Bronchial epithelial cell (primary cell): ENCODE results near the gene CHRM3. TPM values are rescaled to one million over a fixed set of nuclear protein-coding genes. Genes with fewer than 3 reads are reported as not detected.
A peak's percentile ranks its signal among the peaks of the same experiment; 100 is the strongest.
"Not testable (repeated sequence)": the region's sequence is repeated elsewhere in the genome, so short reads cannot be mapped to it uniquely, and the experiment has no call there.

ENCODE experiments used
- DNase-seq: peaks from one replicate; pipeline ENCODE4 v3.0.0-alpha.2; 2010; ENCODE audit warnings: low read depth
- FAIRE-seq: peaks from 2 replicates; lab custom pipeline; 2011; peaks lifted over from hg19 to GRCh38; lab: Jason Lieb, UNC
- H3K27me3 ChIP-seq: 2 replicates; pipeline ENCODE4 v1.5.1; 2011; ENCODE audit warnings: low read length; ENCODE audit not compliant: control insufficient read depth, insufficient read depth
- H3K36me3 ChIP-seq: 2 replicates; pipeline ENCODE4 v1.5.1; 2011; ENCODE audit warnings: low read length; ENCODE audit not compliant: control insufficient read depth, insufficient read depth
- H3K4me3 ChIP-seq: 2 replicates; pipeline ENCODE4 v1.5.1; 2011; ENCODE audit warnings: mild to moderate bottlenecking, low read depth, low read length, control low read depth
- CTCF ChIP-seq: IDR thresholded peaks from 2 replicates; pipeline ENCODE4 v1.5.1; 2011; ENCODE audit warnings: mild to moderate bottlenecking, moderate library complexity, low read length, control low read depth, inconsistent platforms; ENCODE audit not compliant: insufficient read depth, severe bottlenecking
- total RNA-seq: library from RNA; depleted of rRNA; stranded (reverse); fragments of >200 nt; gene quantifications from 2 replicates; pipeline ENCODE4 v1.2.1, GENCODE V29; 2014

Gene CHRM3
- total RNA-seq, 1 donor from 2014 or later, result 1.6 TPM

- DNase-seq (peak; percentile 37), FAIRE-seq (no peak)
- Histone ChIP-seq H3K36me3 (no peaks in the 10 kb centered on the region), H3K4me3 (no peak overlapping the region), H3K27me3 (no peaks in the 10 kb centered on the region)
- no peak for TF ChIP-seq CTCF
Measured at GRCh38 chr1:239368436-239369109, 17.8 kb upstream of the CHRM3 start.

GRCh38 chr1:239370869-239371268 lies 15.5 kb upstream of the CHRM3 start:
- H3K4me3 ChIP-seq, H3K27me3 ChIP-seq, FAIRE-seq, H3K36me3 ChIP-seq, DNase-seq: not testable (repeated sequence)

GRCh38 chr1:239382666-239383065 lies 3.7 kb upstream of the CHRM3 start:
- H3K36me3 ChIP-seq, result no peaks in the 10 kb centered on the region
- DNase-seq (no peak), FAIRE-seq (no peak)
- no peak overlapping the region for H3K4me3 ChIP-seq
- H3K27me3 ChIP-seq, result peaks cover 13% of the 10 kb centered on the region
- TF ChIP-seq CTCF, result no peak

GRCh38 chr1:239383714-239384113 lies 2.7 kb upstream of the CHRM3 start:
- DNase-seq, result no peak
- Histone ChIP-seq H3K27me3 (peaks cover 19% of the 10 kb centered on the region), H3K4me3 (no peak overlapping the region), H3K36me3 (no peaks in the 10 kb centered on the region)
- TF ChIP-seq CTCF, result no peak
- FAIRE-seq, result no peak

GRCh38 chr1:239387304-239388158 lies 1.2 kb downstream of the CHRM3 start:
- no peak for FAIRE-seq
- no peak for TF ChIP-seq CTCF
- Histone ChIP-seq H3K27me3 (peaks cover 19% of the 10 kb centered on the region), H3K4me3 (peak overlapping the region; percentile 30), H3K36me3 (no peaks in the 10 kb centered on the region)
- DNase-seq, result no peak

- Histone ChIP-seq H3K27me3 (peaks cover 19% of the 10 kb centered on the region), H3K4me3 (no peak overlapping the region), H3K36me3 (no peaks in the 10 kb centered on the region)
- TF ChIP-seq CTCF, result no peak
- DNase-seq (no peak), FAIRE-seq (no peak)
Measured at GRCh38 chr1:239388159-239388485, 1.8 kb downstream of the CHRM3 start.
